OCI-LY1 (cell line): ENCODE data around the gene CMPK1.

Experiments used
- H2AFZ ChIP-seq: fragments of 200-600 bp; sonication (generic), shearing (Covaris generic); 2 replicates; pipeline ENCODE4 v1.6.0; 2014; ENCODE audit warnings: antibody characterized with exemption, mild to moderate bottlenecking, low read length
- H3F3A ChIP-seq: fragments of 200-600 bp; sonication (generic), shearing (Covaris generic); 2 replicates; pipeline ENCODE4 v1.6.0; 2014; ENCODE audit warnings: mild to moderate bottlenecking, antibody characterized with exemption, low read length, moderate library complexity; ENCODE audit not compliant: insufficient read depth
- H3K27ac ChIP-seq: fragments of 200-600 bp; sonication (generic); 2 replicates; pipeline ENCODE4 v1.5.1; 2014; ENCODE audit warnings: low read length, mixed run types, mild to moderate bottlenecking, low read depth; ENCODE audit not compliant: poor library complexity, severe bottlenecking
- H3K27me3 ChIP-seq: fragments of 200-600 bp; sonication (generic); 2 replicates; pipeline ENCODE4 v1.6.0; 2014; ENCODE audit warnings: antibody characterized with exemption, mild to moderate bottlenecking, low read length, moderate library complexity; ENCODE audit not compliant: insufficient read depth
- H3K36me3 ChIP-seq: fragments of 200-600 bp; sonication (generic); 2 replicates; pipeline ENCODE4 v1.6.1; 2014; ENCODE audit warnings: mild to moderate bottlenecking, antibody characterized with exemption, low read length, moderate library complexity, mixed read lengths; ENCODE audit not compliant: insufficient read depth
- H3K4me1 ChIP-seq: fragments of 200-600 bp; sonication (generic); 2 replicates; pipeline ENCODE4 v1.5.1; 2014; ENCODE audit warnings: mild to moderate bottlenecking, low read length, moderate library complexity; ENCODE audit not compliant: insufficient read depth, severe bottlenecking
- H3K4me2 ChIP-seq: fragments of 200-600 bp; sonication (generic), shearing (Covaris generic); 2 replicates; pipeline ENCODE4 v1.6.1; 2014; ENCODE audit warnings: low read length
- H3K4me3 ChIP-seq: fragments of 200-600 bp; sonication (generic); 2 replicates; pipeline ENCODE4 v1.5.1; 2014; ENCODE audit warnings: low read length, low read depth, mild to moderate bottlenecking, mixed read lengths; ENCODE audit not compliant: poor library complexity, severe bottlenecking
- H3K79me2 ChIP-seq: fragments of 200-600 bp; shearing (Covaris generic); 2 replicates; pipeline ENCODE4 v1.6.1; 2016; ENCODE audit warnings: mixed run types, low read length, mixed read lengths; ENCODE audit not compliant: insufficient read depth
- H3K9ac ChIP-seq: fragments of 200-600 bp; sonication (generic), shearing (Covaris generic); 2 replicates; pipeline ENCODE4 v1.6.1; 2014; ENCODE audit warnings: mild to moderate bottlenecking, low read length, mixed read lengths
- H3K9me2 ChIP-seq: fragments of 200-600 bp; sonication (generic), shearing (Covaris generic); 2 replicates; pipeline ENCODE4 v1.6.1; 2014; ENCODE audit warnings: low read depth, mild to moderate bottlenecking, low read length, mixed read lengths
- H3K9me3 ChIP-seq: fragments of 200-600 bp; shearing (Covaris generic); 2 replicates; pipeline ENCODE4 v1.6.1; 2014; ENCODE audit warnings: low read length, mixed read lengths
- H4K20me1 ChIP-seq: fragments of 200-600 bp; sonication (generic), shearing (Covaris generic); 2 replicates; pipeline ENCODE4 v1.6.0; 2016; ENCODE audit warnings: mild to moderate bottlenecking, low read length; ENCODE audit not compliant: insufficient read depth
- CTCF ChIP-seq: fragments of 200-600 bp; sonication (generic), shearing (Covaris generic); IDR thresholded peaks from 2 replicates; pipeline ENCODE4 v1.5.1; 2017; ENCODE audit warnings: mild to moderate bottlenecking, antibody characterized with exemption, low read length, moderate library complexity, mixed read lengths
- EZH2 ChIP-seq: fragments of 200-600 bp; sonication (generic), shearing (Covaris generic); IDR thresholded peaks from 2 replicates; pipeline ENCODE4 v1.8.0; 2017; ENCODE audit warnings: borderline replicate concordance, mixed run types, mild to moderate bottlenecking, antibody characterized with exemption, low read length, moderate library complexity, mixed read lengths

Gene CMPK1

GRCh38 chr1:47324682-47325081 lies 8.9 kb upstream of the CMPK1 start:
- no peak overlapping the region for H3K9ac ChIP-seq

GRCh38 chr1:47325528-47325927 lies 8.1 kb upstream of the CMPK1 start:
- Histone ChIP-seq H3K27me3 (no peaks in the 10 kb centered on the region), H3F3A (no peaks in the 10 kb centered on the region), H2AFZ (no peak overlapping the region), H3K4me3 (no peak overlapping the region), H3K36me3 (no peaks in the 10 kb centered on the region), H3K9ac (no peak overlapping the region), H3K27ac (no peak overlapping the region), H3K9me3 (no peaks in the 10 kb centered on the region), H3K9me2 (no peaks in the 10 kb centered on the region), H3K4me1 (no peaks in the 10 kb centered on the region), H4K20me1 (no peaks in the 10 kb centered on the region), H3K4me2 (no peak overlapping the region), H3K79me2 (no peaks in the 10 kb centered on the region)
- no peak for TF ChIP-seq EZH2
- TF ChIP-seq CTCF: no peak

More at GRCh38 chr1:47324682-47325081, 8.9 kb upstream of the CMPK1 start:
- H3K27me3 ChIP-seq: no peaks in the 10 kb centered on the region
- no peaks in the 10 kb centered on the region for H4K20me1 ChIP-seq
- no peaks in the 10 kb centered on the region for H3K4me1 ChIP-seq
- H3K4me3 ChIP-seq: no peak overlapping the region
- no peaks in the 10 kb centered on the region for H3K9me3 ChIP-seq
- H3K27ac ChIP-seq: no peak overlapping the region
- H3K9me2 ChIP-seq: no peaks in the 10 kb centered on the region
- H3K4me2 ChIP-seq: no peak overlapping the region
- TF ChIP-seq EZH2 (no peak), CTCF (no peak)
- H3K79me2 ChIP-seq: no peaks in the 10 kb centered on the region
- no peaks in the 10 kb centered on the region for H3K36me3 ChIP-seq
- H3F3A ChIP-seq: no peaks in the 10 kb centered on the region
- H2AFZ ChIP-seq: no peak overlapping the region

GRCh38 chr1:47326271-47326670 lies 7.3 kb upstream of the CMPK1 start:
- H3K27ac ChIP-seq: no peak overlapping the region
- no peak overlapping the region for H2AFZ ChIP-seq
- H3K4me2 ChIP-seq: no peak overlapping the region
- H3K4me3 ChIP-seq: no peak overlapping the region
- no peaks in the 10 kb centered on the region for H3K9me2 ChIP-seq
- TF ChIP-seq CTCF (no peak), EZH2 (no peak)
- H3K4me1 ChIP-seq: no peaks in the 10 kb centered on the region
- no peak overlapping the region for H3K9ac ChIP-seq
- H4K20me1 ChIP-seq: no peaks in the 10 kb centered on the region
- no peaks in the 10 kb centered on the region for H3F3A ChIP-seq
- H3K9me3 ChIP-seq: no peaks in the 10 kb centered on the region
- H3K36me3 ChIP-seq: no peaks in the 10 kb centered on the region
- H3K27me3 ChIP-seq: no peaks in the 10 kb centered on the region
- no peaks in the 10 kb centered on the region for H3K79me2 ChIP-seq
